HG03469 (cell line): ENCODE measurements around the gene IFNL2.
"Not testable (repeated sequence)": the region's sequence is repeated elsewhere in the genome, so short reads cannot be mapped to it uniquely, and the experiment has no call there.

Experiments
- ATAC-seq: cut with Tn5 transposase; IDR thresholded peaks from one replicate; pipeline ENCODE4 v1.9.1; 2021; ENCODE audit warnings: mild to moderate bottlenecking, moderate library complexity, moderate number of reproducible peaks; ENCODE audit not compliant: unreplicated experiment

The IFNL2 gene

GRCh38 chr19:39296055-39296645 lies 28.0 kb downstream of the IFNL2 start, which contains the start of gene IFNL1:
TSS of gene IFNL1 (plus strand) at chr19:39296407. CDS start at chr19:39296422, 15 bp downstream.
- no peak for ATAC-seq

GRCh38 chr19:39296906-39297305 lies 28.7 kb downstream of the IFNL2 start:
- no peak for ATAC-seq

GRCh38 chr19:39297931-39298634 lies 29.9 kb downstream of the IFNL2 start:
- no peak for ATAC-seq

- ATAC-seq: no peak
Measured at GRCh38 chr19:39299404-39299803, 31.2 kb downstream of the IFNL2 start.

- no peak for ATAC-seq
Measured at GRCh38 chr19:39299832-39300231, 31.6 kb downstream of the IFNL2 start.

- no peak for ATAC-seq
Measured at GRCh38 chr19:39301021-39301420, 32.8 kb downstream of the IFNL2 start.

- no peak for ATAC-seq
Measured at GRCh38 chr19:39301562-39301961, 33.4 kb downstream of the IFNL2 start.

- ATAC-seq: no peak
Measured at GRCh38 chr19:39303373-39304184, 35.4 kb downstream of the IFNL2 start.

GRCh38 chr19:39304185-39304513 lies 36.0 kb downstream of the IFNL2 start:
- ATAC-seq: no peak

GRCh38 chr19:39304701-39305571 lies 36.7 kb downstream of the IFNL2 start:
- ATAC-seq: no peak

- no peak for ATAC-seq
Measured at GRCh38 chr19:39306075-39306474, 37.9 kb downstream of the IFNL2 start.

GRCh38 chr19:39307046-39307821 lies 39.0 kb downstream of the IFNL2 start:
- ATAC-seq: no peak

- no peak for ATAC-seq
Measured at GRCh38 chr19:39307822-39308530, 39.8 kb downstream of the IFNL2 start.

GRCh38 chr19:39308531-39309304 lies 40.5 kb downstream of the IFNL2 start:
- no peak for ATAC-seq

GRCh38 chr19:39309305-39309670 lies 41.1 kb downstream of the IFNL2 start:
- ATAC-seq: not testable (repeated sequence)

- ATAC-seq: no peak
Measured at GRCh38 chr19:39310558-39311311, 42.5 kb downstream of the IFNL2 start.

- ATAC-seq: no peak
Measured at GRCh38 chr19:39314016-39314728, 46.0 kb downstream of the IFNL2 start.
